22Rv1 (cell line): ENCODE measurements around the gene KIRREL3.

Experiments used
- CTCF ChIP-seq: fragments of 450-650 bp; IDR thresholded peaks from 2 replicates; pipeline ENCODE4 v1.5.1; 2017; ENCODE audit warnings: mild to moderate bottlenecking
- ZFX ChIP-seq: fragments of 450-650 bp; IDR thresholded peaks from 2 replicates; pipeline ENCODE4 v1.6.1; 2017; ENCODE audit warnings: antibody characterized with exemption, borderline replicate concordance

- TF ChIP-seq CTCF (no peak), ZFX (no peak)
Observed at GRCh38 chr11:126438691-126439090, 561.9 kb downstream of the KIRREL3 start.
